SK-N-SH treated with all-trans-retinoic acid at 6 μM for 48 hours (cell line): ENCODE results near the gene HMGCS2.

Experiments
- ATAC-seq: fragments of 200-7000 bp; cut with Tn5 transposase; 3 replicates; pipeline ENCODE4 v1.9.1; 2020; ENCODE audit warnings: mild to moderate bottlenecking, moderate library complexity
- ARNTL ChIP-seq: fragments of 450-650 bp; formaldehyde crosslinking; IDR thresholded peaks from 2 replicates; pipeline ENCODE4 v1.5.0; 2020; ENCODE audit warnings: low read depth, mild to moderate bottlenecking, moderate library complexity, borderline replicate concordance
- BACH2 ChIP-seq: fragments of 250-450 bp; sonication (Bioruptor Pico); IDR thresholded peaks from 2 replicates; pipeline ENCODE4 v1.9.0; 2021; ENCODE audit warnings: mild to moderate bottlenecking, borderline replicate concordance
- CSDC2 ChIP-seq: fragments of 250-450 bp; sonication (Bioruptor Pico); IDR thresholded peaks from 2 replicates; pipeline ENCODE4 v1.5.0; 2020; ENCODE audit warnings: mild to moderate bottlenecking, moderate library complexity
- ESRRG ChIP-seq: fragments of 250-450 bp; sonication (Bioruptor Pico); IDR thresholded peaks from 2 replicates; pipeline ENCODE4 v1.6.1; 2021; ENCODE audit warnings: mild to moderate bottlenecking
- ISL1 ChIP-seq: fragments of 250-450 bp; sonication (Bioruptor Pico); IDR thresholded peaks from 2 replicates; pipeline ENCODE4 v2.1.2; 2022; ENCODE audit warnings: mild to moderate bottlenecking, moderate library complexity
- OSR1 ChIP-seq: fragments of 250-450 bp; sonication (Bioruptor Pico); IDR thresholded peaks from 2 replicates; pipeline ENCODE4 v1.8.0; 2022; ENCODE audit warnings: moderate library complexity, mild to moderate bottlenecking, inconsistent platforms
- PPARA ChIP-seq: fragments of 250-450 bp; sonication (Bioruptor Pico); IDR thresholded peaks from 2 replicates; pipeline ENCODE4 v1.5.0; 2020; ENCODE audit warnings: mild to moderate bottlenecking, borderline replicate concordance
- RARB ChIP-seq: fragments of 250-450 bp; sonication (Bioruptor Pico); IDR thresholded peaks from 2 replicates; pipeline ENCODE4 v1.8.0; 2021; ENCODE audit warnings: mild to moderate bottlenecking, moderate library complexity
- SNAI2 ChIP-seq: fragments of 250-450 bp; sonication (Bioruptor Pico); IDR thresholded peaks from 2 replicates; pipeline ENCODE4 v1.5.0; 2020; ENCODE audit warnings: mild to moderate bottlenecking, moderate library complexity
- ZC3H10 ChIP-seq: fragments of 250-450 bp; sonication (Bioruptor Pico); IDR thresholded peaks from 2 replicates; pipeline ENCODE4 v1.5.1; 2021; ENCODE audit warnings: mild to moderate bottlenecking, moderate library complexity
- ZFP3 ChIP-seq: fragments of 250-450 bp; sonication (Bioruptor Pico); IDR thresholded peaks from 2 replicates; pipeline ENCODE4 v1.5.0; 2020; ENCODE audit warnings: mild to moderate bottlenecking, moderate library complexity
- ZFP30 ChIP-seq: fragments of 450-650 bp; formaldehyde crosslinking; IDR thresholded peaks from 2 replicates; pipeline ENCODE4 v1.5.0; 2022; ENCODE audit warnings: mild to moderate bottlenecking, moderate library complexity
- ZNF565 ChIP-seq: fragments of 450-650 bp; formaldehyde crosslinking; conservative IDR thresholded peaks from 2 replicates; pipeline ENCODE4 v1.5.0; 2020; ENCODE audit warnings: low read depth, mild to moderate bottlenecking, moderate library complexity
- ZNF70 ChIP-seq: fragments of 450-650 bp; formaldehyde crosslinking; IDR thresholded peaks from 2 replicates; pipeline ENCODE4 v1.5.0; 2020; ENCODE audit warnings: mild to moderate bottlenecking, moderate library complexity
- ZNF8 ChIP-seq: fragments of 450-650 bp; formaldehyde crosslinking; IDR thresholded peaks from 2 replicates; pipeline ENCODE4 v1.5.0; 2020; ENCODE audit warnings: mild to moderate bottlenecking, moderate library complexity
- TF ChIP-seq, protein P1 (sequence below): fragments of 250-450 bp; sonication (Bioruptor Pico); IDR thresholded peaks from 2 replicates; pipeline ENCODE4 v1.8.0; 2021; ENCODE audit warnings: low read depth, mild to moderate bottlenecking, moderate library complexity, borderline replicate concordance
- TF ChIP-seq, protein P2 (sequence below): fragments of 250-450 bp; sonication (Bioruptor Pico); IDR thresholded peaks from 2 replicates; pipeline ENCODE4 v1.5.0; 2020; ENCODE audit warnings: mild to moderate bottlenecking, moderate library complexity
- TF ChIP-seq, protein P3 (sequence below): fragments of 250-450 bp; sonication (Bioruptor Pico); IDR thresholded peaks from 2 replicates; pipeline ENCODE4 v1.5.1; 2020; ENCODE audit warnings: low read depth, mild to moderate bottlenecking, moderate library complexity
- TF ChIP-seq, protein P4 (sequence below): fragments of 250-450 bp; sonication (Bioruptor Pico); IDR thresholded peaks from 2 replicates; pipeline ENCODE4 v1.5.1; 2021; ENCODE audit warnings: mild to moderate bottlenecking, moderate library complexity
- TF ChIP-seq, protein P5 (sequence below): fragments of 250-450 bp; sonication (Bioruptor Pico); IDR thresholded peaks from 2 replicates; pipeline ENCODE4 v1.8.0; 2020; ENCODE audit warnings: mild to moderate bottlenecking, moderate library complexity, borderline replicate concordance

The HMGCS2 gene

DNA sequence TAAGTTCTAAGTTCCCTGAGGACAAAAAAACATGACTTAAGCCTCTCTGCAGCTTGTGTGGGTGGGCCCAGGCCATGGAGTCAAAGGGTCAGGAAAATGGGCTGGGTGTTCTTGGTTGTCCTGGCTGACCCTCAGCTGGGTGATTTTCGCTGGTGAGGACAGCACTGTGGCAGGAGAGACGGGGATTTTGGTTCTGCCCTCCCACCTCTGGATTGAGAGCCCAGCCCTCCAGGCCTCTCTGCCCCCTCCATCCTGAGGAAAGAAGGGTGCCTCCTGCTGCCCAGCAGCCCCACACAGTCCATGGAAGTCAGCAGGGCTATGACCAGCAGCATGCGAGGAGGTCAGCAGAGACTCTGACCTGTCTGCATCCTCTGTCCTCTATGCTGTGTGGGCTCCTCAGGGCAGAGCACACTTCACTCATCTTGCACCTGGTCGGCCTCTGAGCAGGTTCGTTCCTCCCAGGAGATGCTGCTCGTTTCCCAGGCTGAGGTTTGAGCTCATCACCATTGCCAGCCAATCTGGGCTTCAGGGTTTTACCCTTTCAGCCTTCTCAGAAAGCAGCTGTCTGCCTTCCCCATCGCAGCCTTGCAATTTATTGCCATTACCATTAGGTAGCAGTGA, 30.5 kb downstream of the HMGCS2 start:
- no peak for ATAC-seq
- TF ChIP-seq CSDC2 (CRISPR knock-in tag) (no peak), ESRRG (CRISPR knock-in tag) (no peak), RARB (CRISPR knock-in tag) (no peak), ZFP3 (CRISPR knock-in tag) (no peak), BACH2 (CRISPR knock-in tag) (no peak), ISL1 (CRISPR knock-in tag) (no peak), OSR1 (no peak), ZFP30 (CRISPR knock-in tag) (no peak), ZNF70 (CRISPR knock-in tag) (no peak), ARNTL (CRISPR knock-in tag) (no peak), ZNF8 (CRISPR knock-in tag) (no peak), SNAI2 (no peak), PPARA (CRISPR knock-in tag) (no peak)
- TF ChIP-seq, protein P1, sequence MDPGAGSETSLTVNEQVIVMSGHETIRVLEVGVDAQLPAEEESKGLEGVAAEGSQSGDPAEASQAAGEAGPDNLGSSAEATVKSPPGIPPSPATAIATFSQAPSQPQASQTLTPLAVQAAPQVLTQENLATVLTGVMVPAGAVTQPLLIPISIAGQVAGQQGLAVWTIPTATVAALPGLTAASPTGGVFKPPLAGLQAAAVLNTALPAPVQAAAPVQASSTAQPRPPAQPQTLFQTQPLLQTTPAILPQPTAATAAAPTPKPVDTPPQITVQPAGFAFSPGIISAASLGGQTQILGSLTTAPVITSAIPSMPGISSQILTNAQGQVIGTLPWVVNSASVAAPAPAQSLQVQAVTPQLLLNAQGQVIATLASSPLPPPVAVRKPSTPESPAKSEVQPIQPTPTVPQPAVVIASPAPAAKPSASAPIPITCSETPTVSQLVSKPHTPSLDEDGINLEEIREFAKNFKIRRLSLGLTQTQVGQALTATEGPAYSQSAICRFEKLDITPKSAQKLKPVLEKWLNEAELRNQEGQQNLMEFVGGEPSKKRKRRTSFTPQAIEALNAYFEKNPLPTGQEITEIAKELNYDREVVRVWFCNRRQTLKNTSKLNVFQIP (CRISPR knock-in tag) = no peak
- TF ChIP-seq, protein P2, sequence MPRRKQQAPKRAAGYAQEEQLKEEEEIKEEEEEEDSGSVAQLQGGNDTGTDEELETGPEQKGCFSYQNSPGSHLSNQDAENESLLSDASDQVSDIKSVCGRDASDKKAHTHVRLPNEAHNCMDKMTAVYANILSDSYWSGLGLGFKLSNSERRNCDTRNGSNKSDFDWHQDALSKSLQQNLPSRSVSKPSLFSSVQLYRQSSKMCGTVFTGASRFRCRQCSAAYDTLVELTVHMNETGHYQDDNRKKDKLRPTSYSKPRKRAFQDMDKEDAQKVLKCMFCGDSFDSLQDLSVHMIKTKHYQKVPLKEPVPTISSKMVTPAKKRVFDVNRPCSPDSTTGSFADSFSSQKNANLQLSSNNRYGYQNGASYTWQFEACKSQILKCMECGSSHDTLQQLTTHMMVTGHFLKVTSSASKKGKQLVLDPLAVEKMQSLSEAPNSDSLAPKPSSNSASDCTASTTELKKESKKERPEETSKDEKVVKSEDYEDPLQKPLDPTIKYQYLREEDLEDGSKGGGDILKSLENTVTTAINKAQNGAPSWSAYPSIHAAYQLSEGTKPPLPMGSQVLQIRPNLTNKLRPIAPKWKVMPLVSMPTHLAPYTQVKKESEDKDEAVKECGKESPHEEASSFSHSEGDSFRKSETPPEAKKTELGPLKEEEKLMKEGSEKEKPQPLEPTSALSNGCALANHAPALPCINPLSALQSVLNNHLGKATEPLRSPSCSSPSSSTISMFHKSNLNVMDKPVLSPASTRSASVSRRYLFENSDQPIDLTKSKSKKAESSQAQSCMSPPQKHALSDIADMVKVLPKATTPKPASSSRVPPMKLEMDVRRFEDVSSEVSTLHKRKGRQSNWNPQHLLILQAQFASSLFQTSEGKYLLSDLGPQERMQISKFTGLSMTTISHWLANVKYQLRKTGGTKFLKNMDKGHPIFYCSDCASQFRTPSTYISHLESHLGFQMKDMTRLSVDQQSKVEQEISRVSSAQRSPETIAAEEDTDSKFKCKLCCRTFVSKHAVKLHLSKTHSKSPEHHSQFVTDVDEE (CRISPR knock-in tag) = no peak
- TF ChIP-seq, protein P3, sequence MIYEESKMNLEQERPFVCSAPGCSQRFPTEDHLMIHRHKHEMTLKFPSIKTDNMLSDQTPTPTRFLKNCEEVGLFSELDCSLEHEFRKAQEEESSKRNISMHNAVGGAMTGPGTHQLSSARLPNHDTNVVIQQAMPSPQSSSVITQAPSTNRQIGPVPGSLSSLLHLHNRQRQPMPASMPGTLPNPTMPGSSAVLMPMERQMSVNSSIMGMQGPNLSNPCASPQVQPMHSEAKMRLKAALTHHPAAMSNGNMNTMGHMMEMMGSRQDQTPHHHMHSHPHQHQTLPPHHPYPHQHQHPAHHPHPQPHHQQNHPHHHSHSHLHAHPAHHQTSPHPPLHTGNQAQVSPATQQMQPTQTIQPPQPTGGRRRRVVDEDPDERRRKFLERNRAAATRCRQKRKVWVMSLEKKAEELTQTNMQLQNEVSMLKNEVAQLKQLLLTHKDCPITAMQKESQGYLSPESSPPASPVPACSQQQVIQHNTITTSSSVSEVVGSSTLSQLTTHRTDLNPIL (CRISPR knock-in tag) = no peak
- TF ChIP-seq, protein P4, sequence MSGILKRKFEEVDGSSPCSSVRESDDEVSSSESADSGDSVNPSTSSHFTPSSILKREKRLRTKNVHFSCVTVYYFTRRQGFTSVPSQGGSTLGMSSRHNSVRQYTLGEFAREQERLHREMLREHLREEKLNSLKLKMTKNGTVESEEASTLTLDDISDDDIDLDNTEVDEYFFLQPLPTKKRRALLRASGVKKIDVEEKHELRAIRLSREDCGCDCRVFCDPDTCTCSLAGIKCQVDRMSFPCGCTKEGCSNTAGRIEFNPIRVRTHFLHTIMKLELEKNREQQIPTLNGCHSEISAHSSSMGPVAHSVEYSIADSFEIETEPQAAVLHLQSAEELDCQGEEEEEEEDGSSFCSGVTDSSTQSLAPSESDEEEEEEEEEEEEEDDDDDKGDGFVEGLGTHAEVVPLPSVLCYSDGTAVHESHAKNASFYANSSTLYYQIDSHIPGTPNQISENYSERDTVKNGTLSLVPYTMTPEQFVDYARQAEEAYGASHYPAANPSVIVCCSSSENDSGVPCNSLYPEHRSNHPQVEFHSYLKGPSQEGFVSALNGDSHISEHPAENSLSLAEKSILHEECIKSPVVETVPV = no peak

DNA sequence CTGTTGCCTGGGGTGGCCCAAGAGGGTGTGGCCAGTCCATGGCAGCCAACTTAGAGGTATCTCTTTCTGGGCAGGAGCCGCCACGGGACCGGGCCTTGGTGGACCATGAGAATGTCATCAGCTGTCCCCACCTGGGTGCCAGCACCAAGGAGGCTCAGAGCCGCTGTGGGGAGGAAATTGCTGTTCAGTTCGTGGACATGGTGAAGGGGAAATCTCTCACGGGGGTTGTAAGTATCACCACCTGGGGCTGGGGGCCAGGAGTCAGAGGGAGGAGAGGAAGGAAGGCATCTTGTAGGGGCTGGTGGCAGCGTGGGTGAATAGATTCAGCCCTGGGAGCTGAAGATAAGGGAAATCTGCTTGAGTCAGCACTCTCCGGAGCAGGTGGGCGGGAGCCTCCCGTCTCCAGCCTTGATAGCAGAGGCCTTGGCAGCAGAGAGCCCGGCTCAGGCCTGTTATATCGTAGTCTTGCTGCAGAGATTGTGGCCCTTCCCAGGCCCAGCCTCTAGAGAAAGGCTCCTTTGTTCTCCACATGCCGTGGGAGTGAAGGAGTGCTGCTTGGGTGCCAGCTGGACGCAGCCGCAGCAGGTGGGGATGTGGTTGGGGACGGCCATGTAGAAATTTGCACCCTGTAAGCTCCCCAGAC, 31.5 kb downstream of the HMGCS2 start:
- no peak for ATAC-seq
- no peak for TF ChIP-seq CSDC2 (CRISPR knock-in tag)
- TF ChIP-seq ZFP3 (CRISPR knock-in tag) = no peak
- no peak for TF ChIP-seq ZNF8 (CRISPR knock-in tag)
- TF ChIP-seq ZC3H10 = no peak
- no peak for TF ChIP-seq ISL1 (CRISPR knock-in tag)

DNA sequence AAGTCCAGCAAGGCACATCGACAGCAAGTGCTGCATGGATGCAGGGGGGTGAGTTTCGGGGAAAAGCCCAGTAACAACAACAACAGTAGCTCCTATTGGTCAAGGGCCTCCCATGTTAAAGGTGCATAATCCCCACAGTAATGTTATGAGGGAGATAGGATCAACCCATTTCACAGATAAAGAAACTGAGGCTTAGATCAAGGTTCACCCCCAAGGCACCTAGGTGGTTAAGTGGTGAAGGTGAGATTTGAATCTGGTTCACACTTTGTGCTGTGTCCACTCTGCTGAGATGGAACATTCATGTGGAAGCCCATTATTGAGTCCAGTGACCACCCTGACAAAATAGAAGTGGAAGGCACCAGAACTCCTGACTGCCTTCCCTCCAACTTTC, 32.1 kb downstream of the HMGCS2 start:
- TF ChIP-seq, protein P3 (CRISPR knock-in tag) = no peak
- no peak for TF ChIP-seq ZFP30 (CRISPR knock-in tag)
- no peak for TF ChIP-seq ZNF8 (CRISPR knock-in tag)
- no peak for TF ChIP-seq ESRRG (CRISPR knock-in tag)
- no peak for TF ChIP-seq RARB (CRISPR knock-in tag)
- TF ChIP-seq, protein P1 (CRISPR knock-in tag) = no peak
- TF ChIP-seq, protein P5, sequence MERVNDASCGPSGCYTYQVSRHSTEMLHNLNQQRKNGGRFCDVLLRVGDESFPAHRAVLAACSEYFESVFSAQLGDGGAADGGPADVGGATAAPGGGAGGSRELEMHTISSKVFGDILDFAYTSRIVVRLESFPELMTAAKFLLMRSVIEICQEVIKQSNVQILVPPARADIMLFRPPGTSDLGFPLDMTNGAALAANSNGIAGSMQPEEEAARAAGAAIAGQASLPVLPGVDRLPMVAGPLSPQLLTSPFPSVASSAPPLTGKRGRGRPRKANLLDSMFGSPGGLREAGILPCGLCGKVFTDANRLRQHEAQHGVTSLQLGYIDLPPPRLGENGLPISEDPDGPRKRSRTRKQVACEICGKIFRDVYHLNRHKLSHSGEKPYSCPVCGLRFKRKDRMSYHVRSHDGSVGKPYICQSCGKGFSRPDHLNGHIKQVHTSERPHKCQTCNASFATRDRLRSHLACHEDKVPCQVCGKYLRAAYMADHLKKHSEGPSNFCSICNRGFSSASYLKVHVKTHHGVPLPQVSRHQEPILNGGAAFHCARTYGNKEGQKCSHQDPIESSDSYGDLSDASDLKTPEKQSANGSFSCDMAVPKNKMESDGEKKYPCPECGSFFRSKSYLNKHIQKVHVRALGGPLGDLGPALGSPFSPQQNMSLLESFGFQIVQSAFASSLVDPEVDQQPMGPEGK (CRISPR knock-in tag) = no peak
- TF ChIP-seq ZFP3 (CRISPR knock-in tag) = no peak
- TF ChIP-seq BACH2 (CRISPR knock-in tag) = no peak
- no peak for TF ChIP-seq ZNF565 (CRISPR knock-in tag)
- TF ChIP-seq, protein P4 = no peak
- TF ChIP-seq, all 23 proteins: peak for 0
- no peak for ATAC-seq
